Anterior cingulate cortex (tissue), 58 donors: Measurements from ENCODE around the gene SLC2A6.

Experiments used
- DNase-seq, 58 donors: peaks; one replicate each; lab custom pipeline; 2025; lab: John Stamatoyannopoulos, UW

SLC2A6 gene

GRCh38 chr9:133484671-133485437 lies 6.0 kb upstream of the SLC2A6 start:
- DNase-seq: no peak

- no peak for DNase-seq
Observed at GRCh38 chr9:133483611-133484010, 4.7 kb upstream of the SLC2A6 start.

- DNase-seq: no peak
Observed at GRCh38 chr9:133477992-133478850, 678 bp downstream of the SLC2A6 start.

- DNase-seq: no peak
Observed at GRCh38 chr9:133477461-133477860, 1.4 kb downstream of the SLC2A6 start.

- DNase-seq: no peak
Observed at GRCh38 chr9:133476941-133477340, 2.0 kb downstream of the SLC2A6 start.

- no peak for DNase-seq
Observed at GRCh38 chr9:133476036-133476931, 2.6 kb downstream of the SLC2A6 start.

- no peak for DNase-seq
Observed at GRCh38 chr9:133475292-133476012, 3.4 kb downstream of the SLC2A6 start.

- DNase-seq: no peak
Observed at GRCh38 chr9:133474853-133475252, 4.0 kb downstream of the SLC2A6 start.

- DNase-seq: no peak
Observed at GRCh38 chr9:133474215-133474614, 4.7 kb downstream of the SLC2A6 start.

GRCh38 chr9:133473743-133474142 lies 5.2 kb downstream of the SLC2A6 start:
- DNase-seq: no peak

GRCh38 chr9:133472753-133473378 lies 6.0 kb downstream of the SLC2A6 start:
- DNase-seq: no peak

- DNase-seq: no peak
Observed at GRCh38 chr9:133472277-133472645, 6.6 kb downstream of the SLC2A6 start.

GRCh38 chr9:133471551-133472276 lies 7.2 kb downstream of the SLC2A6 start:
- DNase-seq: no peak

- DNase-seq: no peak
Observed at GRCh38 chr9:133470988-133471387, 7.9 kb downstream of the SLC2A6 start.

- no peak for DNase-seq
Observed at GRCh38 chr9:133470427-133470924, 8.4 kb downstream of the SLC2A6 start.

- no peak for DNase-seq
Observed at GRCh38 chr9:133468777-133469421, 10.0 kb downstream of the SLC2A6 start.

- no peak for DNase-seq
Observed at GRCh38 chr9:133468374-133468773, 10.5 kb downstream of the SLC2A6 start.

GRCh38 chr9:133467101-133467500 lies 11.8 kb downstream of the SLC2A6 start:
- DNase-seq: no peak
